Measurements from ENCODE around the gene SPRED2.
A peak's percentile ranks its signal among the peaks of the same experiment; 100 is the strongest.

SPRED2 gene, protein sequence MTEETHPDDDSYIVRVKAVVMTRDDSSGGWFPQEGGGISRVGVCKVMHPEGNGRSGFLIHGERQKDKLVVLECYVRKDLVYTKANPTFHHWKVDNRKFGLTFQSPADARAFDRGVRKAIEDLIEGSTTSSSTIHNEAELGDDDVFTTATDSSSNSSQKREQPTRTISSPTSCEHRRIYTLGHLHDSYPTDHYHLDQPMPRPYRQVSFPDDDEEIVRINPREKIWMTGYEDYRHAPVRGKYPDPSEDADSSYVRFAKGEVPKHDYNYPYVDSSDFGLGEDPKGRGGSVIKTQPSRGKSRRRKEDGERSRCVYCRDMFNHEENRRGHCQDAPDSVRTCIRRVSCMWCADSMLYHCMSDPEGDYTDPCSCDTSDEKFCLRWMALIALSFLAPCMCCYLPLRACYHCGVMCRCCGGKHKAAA

DNA sequence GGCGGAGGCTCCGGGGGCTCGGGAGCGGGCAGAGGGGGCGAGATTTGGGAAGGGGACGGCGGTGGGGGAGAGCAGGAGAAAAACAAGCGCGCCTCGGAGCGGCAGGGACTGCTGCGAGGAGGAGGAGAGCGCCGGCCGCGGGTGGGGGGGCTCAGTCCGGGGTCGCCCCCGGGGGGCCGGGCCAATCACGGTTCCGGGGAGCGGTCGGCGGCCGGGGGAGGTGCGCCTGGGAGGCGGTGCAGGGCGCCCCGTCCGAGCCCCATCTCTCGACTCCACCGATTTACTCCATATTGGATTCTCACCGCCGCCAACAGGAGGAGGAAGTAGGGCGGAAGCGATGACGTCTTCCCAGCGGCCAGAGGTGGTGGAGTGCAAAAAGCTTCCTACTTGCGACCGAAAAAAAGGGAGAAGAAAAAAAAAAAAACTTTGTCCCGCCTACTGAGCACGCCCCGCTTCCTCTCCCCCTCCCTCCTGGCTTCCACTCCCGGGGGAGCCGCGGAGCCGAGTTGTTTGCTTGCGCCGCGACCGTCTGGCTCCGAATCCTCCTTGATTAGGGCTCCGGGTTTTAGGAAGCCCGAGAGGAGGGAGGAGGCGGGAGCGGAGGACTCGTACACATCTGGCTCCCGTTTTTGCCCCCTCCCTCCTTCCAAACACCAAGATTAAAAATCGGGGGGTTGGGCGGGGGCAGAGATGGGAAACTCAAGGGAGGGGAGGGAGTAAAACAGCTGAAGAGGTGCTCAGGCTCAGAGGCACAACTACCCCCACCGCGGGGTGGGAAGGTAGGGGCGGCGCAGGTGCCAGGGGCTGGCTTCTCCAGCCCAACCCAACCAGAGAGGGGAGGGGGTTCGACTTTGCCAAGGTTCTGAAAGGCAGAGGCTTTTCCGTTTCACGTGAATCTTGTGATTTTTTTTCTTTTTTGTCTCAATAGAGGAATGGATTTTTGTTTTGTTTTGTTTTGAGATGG is at the start of gene SPRED2:
SPRED2 (minus strand) TSS at position 373 of the 964 bp plus-strand sequence. CDS start 612 bp downstream, outside the sequence.
- DNase-seq (ENCODE audit: low read depth in 2 of 2): peak; percentile 46 to 57

- no peak for DNase-seq (ENCODE audit: low read depth in 2 of 2)
These were observed 49.6 kb upstream of the SPRED2 start for GRCh38 chr2:65481961-65482360.

- no peak for DNase-seq (ENCODE audit: low read depth in 2 of 2)
These were observed 47.1 kb upstream of the SPRED2 start for GRCh38 chr2:65479524-65479923.

DNA sequence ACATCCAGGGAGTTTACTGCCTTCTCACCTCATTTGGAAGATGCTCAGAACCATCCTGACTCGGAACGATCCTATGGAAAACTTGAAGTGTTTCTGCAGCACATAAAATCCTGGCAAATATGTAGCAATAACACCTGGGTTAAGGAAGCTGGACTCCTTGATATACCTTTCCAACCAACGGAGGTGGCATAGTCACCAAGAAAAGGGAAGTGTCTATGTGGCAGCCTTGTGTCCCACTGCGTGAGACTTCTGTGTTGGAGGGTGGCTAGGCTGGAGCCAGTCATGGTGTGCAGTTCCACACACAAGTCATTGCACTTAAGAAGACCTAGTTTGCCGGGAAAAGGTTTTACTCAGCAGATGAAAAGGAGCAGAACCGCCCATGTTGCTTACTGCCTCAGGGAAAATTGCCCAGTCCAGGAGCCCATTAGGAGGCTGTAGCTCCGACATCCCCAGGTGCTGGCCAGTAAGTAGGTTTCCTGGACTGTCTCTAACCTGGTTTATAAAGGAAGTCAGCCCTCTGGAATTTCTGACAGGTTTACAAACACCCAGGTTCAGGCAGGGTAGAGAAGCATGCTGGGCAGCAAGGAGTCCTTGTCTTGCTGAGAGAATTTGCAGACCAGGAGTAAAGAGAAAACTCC is 46.2 kb upstream of the SPRED2 start:
- no peak for DNase-seq (ENCODE audit: low read depth in 2 of 2)

- DNase-seq (ENCODE audit: low read depth in 2 of 2): no peak
These were observed 45.2 kb upstream of the SPRED2 start for GRCh38 chr2:65477590-65477989.

- no peak for DNase-seq (ENCODE audit: low read depth in 2 of 2)
These were observed 44.4 kb upstream of the SPRED2 start for GRCh38 chr2:65476778-65477177.

DNA sequence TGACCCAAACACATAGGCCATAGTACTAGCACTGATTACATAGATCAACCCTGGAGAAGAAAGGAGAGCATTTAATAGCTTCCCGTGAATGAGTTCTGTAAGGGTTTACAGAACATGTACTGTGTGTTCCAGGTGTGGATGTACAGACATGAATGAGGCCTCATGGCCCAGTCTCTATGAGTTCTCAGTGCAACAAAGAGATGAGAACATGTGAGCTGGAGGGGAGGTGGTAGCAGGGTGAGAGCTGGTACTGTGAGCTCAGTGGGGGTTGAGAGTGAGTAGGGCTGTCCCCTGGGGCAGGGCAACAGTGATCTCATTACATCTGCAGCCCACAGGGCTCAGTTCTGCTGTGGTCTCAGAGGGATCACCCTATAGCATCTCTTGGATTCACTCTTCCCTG is 42.6 kb upstream of the SPRED2 start:
- DNase-seq (ENCODE audit: low read depth in 2 of 2): no peak

DNA sequence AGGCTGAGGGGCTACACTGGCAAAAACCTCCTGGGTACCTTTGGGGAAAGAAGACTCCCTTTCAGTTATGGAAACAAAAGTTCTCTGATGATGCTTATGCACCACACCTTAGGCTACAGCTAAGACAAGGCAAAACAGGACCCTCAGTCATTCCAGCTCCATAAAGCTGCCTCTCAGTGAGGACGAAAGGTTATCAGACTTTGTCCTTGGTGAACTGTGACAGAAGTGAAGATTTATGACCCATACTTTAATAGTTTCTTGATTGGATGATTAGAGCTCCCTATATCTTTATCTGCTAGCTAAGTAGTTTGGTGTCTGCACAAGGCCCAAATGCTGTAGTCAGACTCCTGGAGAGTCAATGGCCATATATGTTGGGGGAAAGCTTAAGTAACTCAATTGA is 40.6 kb upstream of the SPRED2 start:
- DNase-seq (ENCODE audit: low read depth in 2 of 2): no peak

- no peak for DNase-seq (ENCODE audit: low read depth in 2 of 2)
These were observed 39.0 kb upstream of the SPRED2 start for GRCh38 chr2:65471409-65471808.

GRCh38 chr2:65466551-65466950 is 34.2 kb upstream of the SPRED2 start:
- DNase-seq (ENCODE audit: low read depth in 2 of 2): no peak

- no peak for DNase-seq (ENCODE audit: low read depth in 2 of 2)
These were observed 33.5 kb upstream of the SPRED2 start for GRCh38 chr2:65465857-65466256.

DNA sequence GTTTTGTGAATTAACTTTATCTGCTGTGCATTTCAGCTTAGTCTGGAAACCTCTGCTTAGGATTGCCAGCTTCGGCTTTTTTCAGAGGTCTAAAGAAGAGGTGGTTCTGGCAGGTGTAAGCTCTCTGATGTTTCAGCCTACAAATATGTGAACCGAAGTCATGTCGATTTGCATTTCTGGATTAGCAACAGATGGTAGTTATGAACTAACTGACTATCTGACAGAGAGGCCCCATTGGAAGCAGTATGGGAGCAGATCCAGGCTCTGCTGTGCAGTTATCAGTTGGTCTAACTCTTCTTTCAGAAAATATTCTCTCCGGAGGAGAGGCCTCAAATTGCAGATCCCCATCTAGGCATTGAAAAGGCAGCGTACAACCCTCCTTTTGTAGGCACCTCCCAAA is 32.7 kb upstream of the SPRED2 start:
- DNase-seq (ENCODE audit: low read depth in 2 of 2): no peak

DNA sequence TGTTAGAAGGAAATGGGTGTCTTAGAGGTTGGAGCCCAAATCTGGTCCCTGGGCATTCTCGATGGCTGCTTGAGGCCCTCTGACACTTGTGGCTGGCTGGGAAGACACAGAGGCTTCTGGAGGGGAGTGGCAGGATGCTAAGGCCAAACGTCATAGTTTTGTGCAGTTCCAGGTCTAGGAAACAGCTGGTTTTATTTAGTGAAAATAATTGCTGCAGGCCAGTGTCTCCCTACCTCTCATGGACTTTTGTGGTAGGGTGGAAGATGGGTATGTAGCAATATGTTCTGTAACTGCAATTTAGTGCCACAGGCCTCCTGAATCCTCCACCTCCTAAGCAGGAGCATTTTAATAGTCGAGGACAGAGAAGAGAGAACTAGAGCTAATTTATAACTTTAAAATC is 32.2 kb upstream of the SPRED2 start:
- DNase-seq (ENCODE audit: low read depth in 2 of 2): no peak

DNA sequence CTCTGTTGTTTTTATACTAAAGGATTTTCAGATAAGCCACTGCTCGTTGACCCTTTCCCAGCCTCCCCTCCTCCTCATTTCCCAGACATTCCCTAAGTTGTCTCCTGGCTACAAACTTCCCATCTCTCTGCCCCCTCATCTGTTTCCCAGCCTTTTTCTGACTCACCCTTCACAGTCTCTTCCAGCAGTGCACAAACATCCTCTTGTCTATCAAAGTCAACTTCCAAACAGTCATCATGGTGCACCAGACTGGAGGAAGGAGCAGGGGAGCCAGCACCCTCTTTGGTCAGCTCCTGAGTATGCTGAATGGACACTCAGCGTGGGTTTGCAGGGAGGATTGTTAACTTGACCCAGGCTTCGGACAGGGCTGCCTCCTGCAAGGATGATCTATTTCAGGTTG is 26.6 kb upstream of the SPRED2 start:
- no peak for DNase-seq (ENCODE audit: low read depth in 2 of 2)

- DNase-seq (ENCODE audit: low read depth in 2 of 2): no peak
These were observed 24.5 kb upstream of the SPRED2 start for GRCh38 chr2:65456886-65457285.

- no peak for DNase-seq (ENCODE audit: low read depth in 2 of 2)
These were observed 23.7 kb upstream of the SPRED2 start for GRCh38 chr2:65456064-65456463.

DNA sequence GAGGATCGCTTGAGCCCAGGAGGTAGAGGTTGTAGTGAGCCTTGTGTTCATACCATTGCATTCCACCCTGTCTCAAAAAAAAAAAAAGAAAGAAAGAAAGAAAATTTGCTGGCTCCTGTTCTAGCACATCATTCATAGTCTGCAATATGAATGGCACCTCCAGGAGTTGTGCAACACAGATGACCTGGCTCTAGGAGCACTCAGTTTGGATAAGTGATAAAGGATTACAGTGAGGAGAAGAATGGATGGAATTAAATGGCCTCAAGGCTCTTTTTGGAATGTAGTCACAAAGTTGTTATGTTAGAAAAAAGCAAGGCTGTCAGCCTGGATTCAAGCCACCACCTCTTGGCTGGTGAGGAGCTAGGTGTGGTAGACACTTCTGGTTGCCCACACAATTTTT is 21.5 kb upstream of the SPRED2 start:
- DNase-seq (ENCODE audit: low read depth in 2 of 2): no peak

- no peak for DNase-seq (ENCODE audit: low read depth in 2 of 2)
These were observed 19.9 kb upstream of the SPRED2 start for GRCh38 chr2:65452150-65452895.

- no peak for DNase-seq (ENCODE audit: low read depth in 2 of 2)
These were observed 18.4 kb upstream of the SPRED2 start for GRCh38 chr2:65450810-65451209.

DNA sequence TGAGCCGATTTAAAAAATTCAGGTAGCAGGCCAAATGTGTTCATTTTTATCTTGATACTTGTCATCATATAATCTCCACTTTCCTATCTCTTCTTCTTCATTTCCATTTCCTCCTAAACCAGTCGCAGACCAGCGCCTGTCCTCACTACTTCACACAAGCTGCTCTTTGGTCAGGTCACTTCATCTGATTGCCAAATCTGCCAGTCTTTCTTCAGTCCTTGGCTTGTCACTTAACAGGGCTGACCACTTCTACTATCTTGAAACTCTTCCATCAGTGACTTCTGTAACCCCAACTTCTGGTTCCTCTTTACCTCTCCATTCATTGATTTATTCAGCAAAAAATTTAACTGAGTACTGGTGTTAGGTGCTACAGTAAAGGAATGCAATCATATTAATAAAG is 18.0 kb upstream of the SPRED2 start:
- no peak for DNase-seq (ENCODE audit: low read depth in 2 of 2)

DNA sequence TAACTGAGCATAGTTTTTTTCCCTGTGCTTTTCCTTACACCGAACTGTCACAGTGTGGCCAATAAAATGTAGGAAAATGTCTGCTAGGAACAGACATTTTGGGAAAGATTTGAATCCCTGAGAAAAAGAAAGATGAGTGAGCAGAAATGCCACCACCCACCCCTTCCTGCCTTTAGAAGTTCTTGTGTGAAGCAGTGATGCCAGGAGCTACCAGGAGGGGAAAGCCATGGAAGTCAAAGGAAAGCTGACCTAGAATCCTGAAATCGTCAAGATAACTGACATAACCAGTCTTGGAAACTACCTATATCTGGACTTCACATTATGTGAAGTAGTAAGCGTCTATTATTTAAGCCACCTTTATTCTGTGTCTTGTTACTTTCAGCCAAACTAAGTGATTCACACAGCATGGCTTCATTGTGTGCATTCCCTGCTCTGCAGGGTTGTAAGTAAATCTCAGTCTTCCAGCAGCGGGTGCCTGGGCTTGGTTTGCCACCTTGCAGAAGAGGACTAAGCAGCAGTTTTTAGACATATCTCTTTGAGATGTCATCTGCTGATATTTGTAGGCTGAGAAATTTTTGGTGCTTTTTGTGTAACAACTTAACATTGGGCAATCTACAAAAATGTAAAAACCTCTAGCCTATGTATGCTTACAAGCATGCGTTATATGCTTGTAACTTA is 11.2 kb upstream of the SPRED2 start:
- DNase-seq (ENCODE audit: low read depth in 2 of 2): no peak

All from stimulated activated CD8-positive, alpha-beta memory T cell treated with anti-CD3 and anti-CD28 coated beads, Interleukin-7, amount 100 ng/mL, for 4 hours (primary cell).